T-helper 1 cell treated with Interleukin-12 subunit alpha and Interleukin-12 subunit beta and Interleukin-4 antibody, amounts not matched to agents 30 μg/mL and 1 μg/mL, for 36 hours (primary cell): Measurements from ENCODE around the gene SIM1.
"Not testable (repeated sequence)": the region's sequence is repeated elsewhere in the genome, so short reads cannot be mapped to it uniquely, and the experiment has no call there.

Experiments used
- H3K27ac Mint-ChIP-seq: one replicate; pipeline ENCODE4 v1.8.0; 2021; ENCODE audit warnings: mild to moderate bottlenecking, mixed read lengths
- H3K27me3 Mint-ChIP-seq: one replicate; pipeline ENCODE4 v1.8.0; 2021; ENCODE audit warnings: low read depth, mixed read lengths
- H3K36me3 Mint-ChIP-seq: one replicate; pipeline ENCODE4 v1.8.0; 2021; ENCODE audit warnings: low read depth, mixed read lengths
- H3K4me1 Mint-ChIP-seq: one replicate; pipeline ENCODE4 v1.8.0; 2021; ENCODE audit warnings: low read depth, mixed read lengths
- H3K4me3 Mint-ChIP-seq: one replicate; pipeline ENCODE4 v1.8.0; 2021; ENCODE audit warnings: mild to moderate bottlenecking, moderate library complexity, mixed read lengths
- H3K9me3 Mint-ChIP-seq: one replicate; pipeline ENCODE4 v1.8.0; 2021; ENCODE audit warnings: mixed read lengths

SIM1 gene

DNA sequence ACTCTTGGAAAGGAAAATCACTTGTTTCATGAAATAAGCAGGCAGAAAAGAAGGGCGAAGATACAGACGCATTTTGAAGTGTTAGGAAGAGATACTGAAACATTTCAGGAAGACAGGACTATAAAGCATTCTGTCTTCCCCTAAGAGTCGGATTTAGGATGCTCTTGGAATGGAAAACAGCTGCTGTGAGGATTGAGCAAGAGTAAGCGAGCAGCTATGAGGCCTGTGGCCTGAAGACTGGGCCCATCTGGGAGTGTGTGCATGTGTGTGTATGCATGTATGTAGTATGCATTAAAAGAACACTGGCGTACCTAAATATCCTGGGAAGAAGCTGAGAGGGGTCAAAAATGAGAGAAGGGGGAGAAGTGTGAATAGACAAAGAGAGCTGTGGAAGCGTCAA is 83.6 kb downstream of the SIM1 start:
- Mint-ChIP-seq H3K27me3 (peaks cover 8% of the 10 kb centered on the region), H3K4me3 (no peak overlapping the region), H3K9me3 (no peaks in the 10 kb centered on the region), H3K36me3 (no peaks in the 10 kb centered on the region), H3K4me1 (no peaks in the 10 kb centered on the region), H3K27ac (no peak overlapping the region)

DNA sequence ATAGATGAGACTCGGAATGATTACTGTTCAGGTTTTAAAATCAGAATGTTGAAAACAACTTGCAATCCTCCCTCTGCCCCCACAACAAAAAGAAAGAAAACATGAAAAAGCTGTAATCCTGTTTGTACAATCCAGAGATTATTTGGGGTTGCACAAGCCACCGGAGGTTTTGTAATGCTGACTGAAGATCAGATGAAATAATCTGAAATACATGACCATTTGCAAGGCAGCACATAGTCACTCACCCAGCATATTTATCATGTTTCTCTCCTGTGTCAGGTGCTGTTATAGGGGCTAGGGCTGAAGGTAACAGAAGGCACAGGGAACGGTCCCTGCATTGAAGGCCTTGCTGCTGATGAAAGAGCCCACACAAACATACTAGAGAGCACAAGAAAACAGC is 85.3 kb downstream of the SIM1 start:
- Mint-ChIP-seq H3K4me1 (no peaks in the 10 kb centered on the region), H3K27ac (no peak overlapping the region), H3K4me3 (no peak overlapping the region), H3K9me3 (no peaks in the 10 kb centered on the region), H3K27me3 (peaks cover 8% of the 10 kb centered on the region), H3K36me3 (no peaks in the 10 kb centered on the region)

DNA sequence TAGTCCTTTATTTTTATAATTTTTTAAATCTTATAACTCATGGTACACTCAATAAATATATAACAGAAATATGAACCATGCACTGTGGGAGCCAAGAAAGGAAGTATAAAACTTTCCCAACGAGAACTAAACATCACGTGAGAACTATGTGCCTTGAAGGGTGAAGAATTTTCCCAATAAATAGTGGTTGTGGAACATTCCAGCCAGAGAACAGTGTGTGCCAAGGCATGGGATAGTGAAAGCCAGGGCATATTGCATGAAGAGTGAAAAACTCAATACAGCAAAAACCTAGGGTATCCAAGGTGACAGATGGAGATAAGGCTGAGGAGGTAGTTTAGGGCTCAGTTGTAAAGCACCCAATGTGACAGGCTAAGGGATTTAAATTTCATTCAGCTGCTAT is 86.1 kb downstream of the SIM1 start:
- Mint-ChIP-seq H3K27ac (no peak overlapping the region), H3K36me3 (no peaks in the 10 kb centered on the region), H3K9me3 (no peaks in the 10 kb centered on the region), H3K27me3 (peaks cover 3% of the 10 kb centered on the region), H3K4me1 (no peaks in the 10 kb centered on the region), H3K4me3 (no peak overlapping the region)

DNA sequence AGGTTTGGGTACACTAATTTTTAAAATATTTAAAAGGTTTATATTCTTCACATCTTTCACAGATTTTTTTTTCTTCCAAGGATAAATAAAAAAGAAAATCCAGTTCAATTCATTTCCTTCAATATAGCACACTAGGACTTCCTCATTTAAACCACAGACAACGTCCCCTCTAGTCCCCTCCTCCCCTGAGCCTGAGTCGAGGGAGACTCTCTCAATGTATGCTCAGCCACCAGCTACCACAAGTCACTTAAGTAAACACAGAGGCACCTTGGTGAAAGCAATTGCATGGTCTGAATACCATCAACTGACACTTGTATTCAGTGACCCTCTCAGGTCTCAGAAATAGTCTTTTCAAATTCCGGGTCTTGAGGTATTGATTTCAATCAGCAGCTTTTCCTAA is 88.6 kb downstream of the SIM1 start:
- Mint-ChIP-seq H3K4me3 (no peak overlapping the region), H3K4me1 (no peaks in the 10 kb centered on the region), H3K27me3 (peaks cover 3% of the 10 kb centered on the region), H3K36me3 (no peaks in the 10 kb centered on the region), H3K27ac (no peak overlapping the region), H3K9me3 (no peaks in the 10 kb centered on the region)

DNA sequence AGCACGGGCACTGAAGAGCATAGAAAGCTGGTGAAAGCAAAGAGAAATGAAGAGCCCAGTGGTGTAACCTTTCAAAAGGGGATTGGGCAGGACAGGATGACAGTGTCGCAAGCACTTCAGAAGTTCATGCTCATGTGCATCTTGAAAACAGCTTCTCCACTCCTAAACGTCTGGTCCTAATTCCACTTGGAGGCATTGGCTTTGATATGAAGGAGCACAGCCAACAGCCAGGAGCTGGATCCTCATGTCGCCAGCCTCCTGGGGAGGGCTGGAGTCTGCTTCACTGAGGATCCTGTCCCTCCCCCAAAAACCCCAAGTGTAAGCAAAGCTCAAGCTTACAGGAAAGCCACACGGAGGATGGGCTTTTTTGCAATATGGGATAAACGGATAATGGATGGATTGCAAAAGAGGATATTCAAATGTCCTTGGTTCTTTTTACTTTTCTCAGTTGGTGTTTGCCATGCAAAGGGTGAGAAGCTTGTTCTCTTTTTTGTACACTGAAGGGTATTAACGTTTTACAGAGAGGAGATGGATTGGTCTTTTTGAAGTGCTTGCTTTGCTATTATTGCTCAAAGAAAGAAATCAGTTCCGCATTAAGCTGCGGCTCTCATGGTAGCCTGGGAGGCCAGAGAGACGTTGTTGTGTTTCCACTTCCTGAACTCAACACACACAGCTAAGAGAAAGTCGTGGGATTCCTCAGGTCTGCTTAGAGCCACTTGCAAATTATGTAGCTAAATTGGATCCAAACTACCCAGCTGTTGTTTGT is 92.2 kb downstream of the SIM1 start:
- Mint-ChIP-seq H3K4me1 (no peaks in the 10 kb centered on the region), H3K27ac (no peak overlapping the region), H3K27me3 (peaks cover 3% of the 10 kb centered on the region), H3K9me3 (no peaks in the 10 kb centered on the region), H3K36me3 (no peaks in the 10 kb centered on the region), H3K4me3 (no peak overlapping the region)

GRCh38 chr6:100371591-100371990 is 93.1 kb downstream of the SIM1 start:
- Mint-ChIP-seq H3K9me3 (no peaks in the 10 kb centered on the region), H3K4me1 (no peaks in the 10 kb centered on the region), H3K4me3 (no peak overlapping the region), H3K36me3 (no peaks in the 10 kb centered on the region), H3K27me3 (no peaks in the 10 kb centered on the region), H3K27ac (no peak overlapping the region)

DNA sequence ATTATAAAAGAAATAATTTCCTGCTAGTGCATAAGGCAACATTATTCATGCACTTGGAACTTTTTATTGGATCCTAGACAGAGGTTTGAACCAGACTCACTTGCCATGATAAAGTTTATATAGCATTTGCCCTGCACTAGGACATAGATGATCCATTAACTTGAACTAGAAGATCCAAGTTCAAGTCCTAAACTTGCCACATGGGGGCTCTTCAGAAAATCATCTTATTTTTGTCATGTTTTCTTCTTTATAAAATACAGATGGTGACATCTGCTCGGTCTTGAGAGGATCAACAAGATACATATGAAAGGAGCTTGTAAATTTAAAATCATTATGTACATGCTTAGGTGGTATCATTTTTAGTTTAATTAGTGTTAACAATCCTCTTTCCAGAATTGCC is 94.5 kb downstream of the SIM1 start:
- H3K9me3 Mint-ChIP-seq = no peaks in the 10 kb centered on the region
- no peaks in the 10 kb centered on the region for H3K27me3 Mint-ChIP-seq
- no peak overlapping the region for H3K4me3 Mint-ChIP-seq
- no peaks in the 10 kb centered on the region for H3K4me1 Mint-ChIP-seq
- no peaks in the 10 kb centered on the region for H3K36me3 Mint-ChIP-seq
- H3K27ac Mint-ChIP-seq = no peak overlapping the region

- H3K4me1 Mint-ChIP-seq = no peaks in the 10 kb centered on the region
- H3K4me3 Mint-ChIP-seq = no peak overlapping the region
- H3K36me3 Mint-ChIP-seq = no peaks in the 10 kb centered on the region
- H3K9me3 Mint-ChIP-seq = no peaks in the 10 kb centered on the region
- H3K27me3 Mint-ChIP-seq = no peaks in the 10 kb centered on the region
- H3K27ac Mint-ChIP-seq = no peak overlapping the region
Observed at GRCh38 chr6:100366419-100366818, 98.3 kb downstream of the SIM1 start.

GRCh38 chr6:100363651-100364050 is 101.1 kb downstream of the SIM1 start:
- Mint-ChIP-seq H3K36me3 (no peaks in the 10 kb centered on the region), H3K4me3 (no peak overlapping the region), H3K9me3 (no peaks in the 10 kb centered on the region), H3K27ac (no peak overlapping the region), H3K27me3 (no peaks in the 10 kb centered on the region), H3K4me1 (no peaks in the 10 kb centered on the region)

- not testable (repeated sequence) for H3K36me3 Mint-ChIP-seq, H3K27me3 Mint-ChIP-seq, H3K27ac Mint-ChIP-seq, H3K4me3 Mint-ChIP-seq, H3K9me3 Mint-ChIP-seq, H3K4me1 Mint-ChIP-seq
Observed at GRCh38 chr6:100354736-100355641, 109.7 kb downstream of the SIM1 start.

DNA sequence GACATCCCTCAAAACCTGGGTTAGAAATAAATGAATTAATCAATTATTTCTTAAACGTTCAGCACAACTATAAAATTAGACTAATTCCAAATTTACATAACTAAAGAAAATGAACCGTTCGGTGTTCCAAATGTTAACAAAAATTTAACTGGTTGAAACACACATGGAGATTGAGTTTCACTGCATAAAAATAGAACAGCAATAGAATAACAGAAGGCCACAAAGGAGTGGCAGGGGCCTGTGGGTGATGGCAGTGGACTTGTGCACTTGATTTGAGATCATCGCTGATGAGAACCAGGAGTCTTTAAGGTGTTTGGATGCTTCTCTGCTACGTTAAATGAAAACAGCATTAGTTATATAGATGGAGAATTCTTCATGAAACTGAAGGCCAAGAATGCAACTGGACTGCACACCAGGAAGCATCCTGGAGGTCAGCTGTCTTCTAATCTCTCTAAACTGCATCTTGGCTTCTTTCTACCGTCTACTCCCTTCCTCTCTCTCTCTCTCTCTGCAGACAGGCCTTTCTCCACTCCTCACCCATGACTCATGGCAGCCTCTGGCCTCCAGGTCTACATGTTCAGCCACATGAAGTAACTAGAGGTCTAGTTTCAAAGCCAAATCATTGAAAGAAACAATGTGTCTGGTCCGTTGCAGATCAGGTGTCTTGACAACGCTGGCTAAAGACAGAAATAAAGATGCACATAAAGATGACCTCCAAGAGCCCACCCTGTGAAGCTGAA is 111.3 kb downstream of the SIM1 start:
- no peak overlapping the region for H3K4me3 Mint-ChIP-seq

GRCh38 chr6:100350139-100350538 is 114.6 kb downstream of the SIM1 start:
- Mint-ChIP-seq H3K27ac (no peak overlapping the region), H3K9me3 (peaks cover 3% of the 10 kb centered on the region), H3K27me3 (no peaks in the 10 kb centered on the region), H3K4me1 (peaks cover 5% of the 10 kb centered on the region), H3K36me3 (no peaks in the 10 kb centered on the region), H3K4me3 (no peak overlapping the region)

More for the DNA sequence above, 111.3 kb downstream of the SIM1 start:
- Mint-ChIP-seq H3K9me3 (peaks cover 3% of the 10 kb centered on the region), H3K27me3 (no peaks in the 10 kb centered on the region), H3K4me1 (no peaks in the 10 kb centered on the region), H3K27ac (no peak overlapping the region), H3K36me3 (no peaks in the 10 kb centered on the region)

DNA sequence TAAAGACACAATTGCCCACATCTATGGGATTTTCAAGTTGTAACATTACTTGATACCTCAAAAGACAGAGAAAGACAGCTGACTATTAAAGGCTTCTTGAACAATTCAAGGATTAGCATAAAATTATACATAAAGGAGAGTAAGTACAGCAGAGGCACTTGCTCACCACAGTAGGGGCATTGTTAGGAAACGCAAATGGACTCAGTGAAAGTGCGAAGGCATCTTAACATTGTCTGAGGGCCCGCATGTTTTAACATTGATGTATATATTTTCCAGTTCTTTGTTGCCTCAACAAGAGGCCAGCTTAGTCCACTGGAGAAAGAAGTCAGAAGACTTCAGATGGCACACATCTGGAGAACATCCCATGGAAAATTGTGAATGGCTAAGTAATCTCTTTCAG is 115.4 kb downstream of the SIM1 start:
- Mint-ChIP-seq H3K4me3 (no peak overlapping the region), H3K36me3 (no peaks in the 10 kb centered on the region), H3K27ac (no peak overlapping the region), H3K9me3 (peaks cover 3% of the 10 kb centered on the region), H3K4me1 (peaks cover 5% of the 10 kb centered on the region), H3K27me3 (no peaks in the 10 kb centered on the region)

DNA sequence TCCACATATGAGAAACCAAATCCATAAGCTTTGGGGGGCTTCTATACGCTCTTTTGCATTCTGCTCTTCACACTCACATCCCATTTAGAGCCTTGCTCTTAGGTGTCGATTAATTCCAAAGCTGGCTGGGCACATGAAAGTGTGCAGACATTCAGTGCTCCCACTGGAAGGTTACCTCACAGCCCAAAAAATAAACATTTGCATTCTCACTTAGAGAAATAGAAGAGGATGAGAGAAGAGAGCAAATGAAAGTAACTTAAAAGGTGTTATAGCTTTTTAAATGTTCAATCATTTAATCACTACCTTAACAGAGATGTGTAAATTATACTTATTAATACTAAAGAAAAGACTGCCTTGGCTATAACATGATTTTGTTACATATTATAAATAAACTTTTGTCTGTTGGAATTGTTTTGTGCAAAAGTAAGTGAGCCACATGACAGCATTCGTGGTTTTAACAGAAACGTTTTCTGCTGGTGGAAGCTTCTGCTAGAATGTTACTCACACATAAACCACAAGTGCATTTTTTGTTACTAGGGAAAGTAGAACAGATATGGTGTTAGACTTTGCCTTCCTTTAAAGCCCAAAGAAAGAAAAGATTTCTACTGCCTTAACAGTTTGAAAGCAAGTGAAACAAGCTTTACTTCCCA is 116.7 kb downstream of the SIM1 start:
- Mint-ChIP-seq H3K4me3 (no peak overlapping the region), H3K36me3 (no peaks in the 10 kb centered on the region), H3K9me3 (peaks cover 3% of the 10 kb centered on the region), H3K27me3 (no peaks in the 10 kb centered on the region), H3K4me1 (peaks cover 5% of the 10 kb centered on the region), H3K27ac (no peak overlapping the region)
